Measurements from ENCODE around the gene CRELD2. TPM values are rescaled to one million over a fixed set of nuclear protein-coding genes. Genes with fewer than 3 reads are reported as not detected.

Gene CRELD2
- total and polyA plus RNA-seq, 2 of the 4 experiments (the other 2 are of a cell fraction): 36.2 to 70.7 TPM

GRCh38 chr22:49905465-49905864 lies 13.0 kb upstream of the CRELD2 start:
- ChIA-PET POLR2A (ENCODE audit: unreplicated experiment) (no interaction called here), CTCF (no interaction called here)
- TF ChIP-seq RFX5 (IDR thresholded peaks at IDR 0.05; ENCODE audit: low read depth, low read length): no peak
- TF ChIP-seq MXI1 (IDR thresholded peaks at IDR 0.05; ENCODE audit: borderline replicate concordance, low read depth, low read length): no peak
- TF ChIP-seq CTCF (conservative IDR thresholded peaks at IDR 0.05; ENCODE audit: low read depth, low read length): no peak
- no peak for TF ChIP-seq CEBPB (IDR thresholded peaks at IDR 0.05; ENCODE audit: low read depth, low read length)
- no peak for TF ChIP-seq RCOR1 (IDR thresholded peaks at IDR 0.05; ENCODE audit: insufficient replicate concordance, low read length)
- no peak for TF ChIP-seq BHLHE40 (IDR thresholded peaks at IDR 0.05; ENCODE audit: low read depth, low read length)
- TF ChIP-seq SMC3 (IDR thresholded peaks at IDR 0.05; ENCODE audit: low read depth, low read length): no peak
- no peak for TF ChIP-seq RAD21 (IDR thresholded peaks at IDR 0.05; ENCODE audit: low read length)
- TF ChIP-seq NFE2L2 (IDR thresholded peaks at IDR 0.05; ENCODE audit: low read depth, low read length): no peak
- no peak for TF ChIP-seq MAZ (IDR thresholded peaks at IDR 0.05; ENCODE audit: borderline replicate concordance, low read depth, low read length)
- ATAC-seq (ENCODE audit: low read depth) (no peak), DNase-seq (no peak)
- in situ Hi-C loops (cut with MboI; ENCODE audit: low sequenced_read_pairs) (loop anchor here (25.0 kb wide), 1 partner anchor 93 kb away; no protein-coding TSS in a partner anchor), dilution Hi-C loops (cut with HindIII; ENCODE audit: low sequenced_read_pairs, unreplicated experiment) (no loop called here), intact Hi-C loops (cut with micrococcal nuclease) (no loop called here)
- Histone ChIP-seq H3K36me3 (ENCODE audit: control insufficient read depth, insufficient read depth, low read length) (peaks cover 43% of the 10 kb centered on the region), H3K9me1 (ENCODE audit: insufficient read depth, low read length) (peaks cover 9% of the 10 kb centered on the region), H2AFZ (replicated peaks; ENCODE audit: low read length, poor library complexity) (no peak overlapping the region), H3K27ac (ENCODE audit: insufficient read depth, low read length) (no peak overlapping the region), H3K9me3 (ENCODE audit: control insufficient read depth, insufficient read depth, low read length) (no peaks in the 10 kb centered on the region), H3K4me1 (ENCODE audit: control insufficient read depth, insufficient read depth, low read length) (no peaks in the 10 kb centered on the region), H2AK5ac (ENCODE audit: low read depth, low read length) (no peak overlapping the region), H3K56ac (ENCODE audit: extremely low read depth, insufficient read depth, low read length) (no peak overlapping the region), H4K5ac (ENCODE audit: low read depth, low read length) (no peak overlapping the region), H2BK15ac (ENCODE audit: low read depth, low read length) (no peak overlapping the region), H3K14ac (replicated peaks; ENCODE audit: low read depth, low read length) (no peak overlapping the region), H3K27me3 (ENCODE audit: control insufficient read depth, insufficient read depth, low read length) (no peaks in the 10 kb centered on the region), H3K9ac (ENCODE audit: low read depth, low read length) (no peak overlapping the region), H2BK5ac (ENCODE audit: low read depth, low read length, poor library complexity, severe bottlenecking) (no peak overlapping the region), H2BK120ac (ENCODE audit: low read depth, low read length) (no peak overlapping the region), H4K91ac (ENCODE audit: insufficient read depth, low read depth, low read length) (no peak overlapping the region), H3K4ac (ENCODE audit: low read depth, low read length) (no peak overlapping the region), H3K4me2 (ENCODE audit: low read depth, low read length) (no peak overlapping the region), H2AK9ac (replicated peaks; ENCODE audit: low read depth, low read length, poor library complexity) (no peak overlapping the region), H4K8ac (ENCODE audit: low read depth in 2 of 2, low read length in 2 of 2) (no peak overlapping the region), H2BK20ac (ENCODE audit: low read depth, low read length) (no peak overlapping the region), H3K23ac (ENCODE audit: low read depth, low read length) (no peak overlapping the region), H4K20me1 (ENCODE audit: insufficient read depth, low read length) (peaks cover 11% of the 10 kb centered on the region), H3K79me1 (ENCODE audit: low read depth in 1 of 2, low read length in 2 of 2) (peaks cover 4 to 20% of the 10 kb centered on the region in 2 experiments; a peak in 2 of 4 replicates), H3K4me3 (ENCODE audit: insufficient read depth, low read depth, low read length) (no peak overlapping the region), H3K18ac (ENCODE audit: low read depth, low read length) (no peak overlapping the region)
- BruUV-seq (replicated peaks): no TSS peak
- WGBS, 2 experiments (ENCODE audit: extremely low coverage in 2 of 2, insufficient read length in 1 of 2): 95% methylated on average over 4 of the region's 18 CpGs; no CpG with 5 or more reads in 1 of the 2 experiments

Measured in IMR-90 (cell line).